GM21515 (cell line): Measurements from ENCODE around the gene UBN1.

ENCODE experiments used
- ATAC-seq: cut with Tn5 transposase; IDR thresholded peaks from one replicate; pipeline ENCODE4 v1.9.1; 2021; ENCODE audit not compliant: unreplicated experiment

Gene UBN1

DNA sequence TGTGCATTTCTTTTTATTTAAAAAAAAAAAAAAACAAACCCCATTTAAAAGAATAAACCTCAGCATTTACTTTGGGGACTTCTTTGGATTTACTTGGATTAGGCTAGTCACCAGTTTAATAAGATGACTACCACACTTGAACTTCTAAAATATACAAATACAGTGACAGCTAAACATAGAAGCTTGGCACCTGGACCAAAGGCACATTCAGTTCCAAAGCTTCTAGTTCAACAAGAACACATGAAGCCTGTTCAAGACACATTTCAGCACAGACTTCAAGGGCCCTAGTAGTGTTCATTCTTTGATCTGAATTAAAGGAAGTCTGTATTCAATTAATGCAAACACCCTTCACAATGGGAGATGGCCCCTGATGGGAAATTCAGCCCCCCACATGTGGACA lies 33.2 kb upstream of the UBN1 start:
- no peak for ATAC-seq

GRCh38 chr16:4814542-4815173 lies 32.6 kb upstream of the UBN1 start:
- ATAC-seq, result no peak

DNA sequence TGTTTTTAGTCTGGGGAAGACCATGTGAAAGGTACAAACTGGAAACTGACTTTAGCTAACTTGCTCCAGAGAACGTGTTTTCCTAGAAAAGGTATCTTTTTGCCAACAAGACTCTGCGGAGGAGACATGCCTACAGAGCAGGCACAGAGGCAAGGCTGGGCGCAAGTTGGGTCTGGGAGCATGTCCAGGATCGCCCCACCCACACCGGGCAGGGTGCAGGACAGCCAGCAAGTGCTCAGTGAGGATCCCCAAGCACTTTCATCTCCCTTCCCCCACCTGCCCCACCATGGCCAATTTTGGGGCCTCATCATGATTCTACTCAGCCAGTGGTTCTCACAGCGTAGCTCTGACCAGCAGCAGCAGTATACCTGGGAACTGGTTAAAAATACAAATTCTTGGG lies 26.6 kb upstream of the UBN1 start:
- no peak for ATAC-seq

DNA sequence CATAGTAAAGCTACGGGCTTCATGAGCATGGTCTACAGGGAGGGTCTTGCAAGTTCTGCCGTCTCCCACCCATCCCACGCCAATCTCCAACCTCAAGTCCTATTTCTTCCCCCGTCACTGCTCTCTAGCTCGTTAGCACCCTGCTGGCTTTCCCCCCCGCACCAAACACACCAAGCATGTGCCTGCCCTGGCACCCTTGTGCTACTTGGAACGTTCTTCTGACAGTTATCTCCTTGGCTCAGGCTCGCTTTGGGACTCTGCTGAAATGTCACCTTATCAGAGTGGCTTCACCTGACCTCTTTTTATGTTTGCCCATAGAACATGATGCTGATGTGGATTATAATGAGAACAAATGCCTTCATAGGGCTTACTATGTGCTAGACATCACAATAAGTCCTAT lies 22.1 kb upstream of the UBN1 start:
- no peak for ATAC-seq

DNA sequence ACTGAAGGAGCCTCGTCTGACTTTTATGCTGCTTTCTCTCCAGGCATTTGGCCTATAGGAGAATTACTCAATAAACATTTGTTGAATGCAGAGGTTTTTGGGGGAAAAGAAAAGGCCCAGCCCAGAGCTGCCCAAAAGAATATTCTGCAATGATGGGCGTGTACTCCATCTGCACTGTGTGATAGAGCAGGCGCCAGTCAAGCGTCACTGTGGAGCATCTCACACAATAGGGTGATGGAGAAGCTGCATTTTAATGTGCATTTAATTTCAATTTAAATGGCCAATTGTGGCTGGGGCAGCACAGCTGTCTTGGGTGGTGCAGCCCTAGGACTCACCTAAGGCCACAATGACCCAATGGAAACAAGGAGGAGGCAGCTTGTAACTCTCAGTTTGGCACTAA lies 20.8 kb upstream of the UBN1 start:
- no peak for ATAC-seq

DNA sequence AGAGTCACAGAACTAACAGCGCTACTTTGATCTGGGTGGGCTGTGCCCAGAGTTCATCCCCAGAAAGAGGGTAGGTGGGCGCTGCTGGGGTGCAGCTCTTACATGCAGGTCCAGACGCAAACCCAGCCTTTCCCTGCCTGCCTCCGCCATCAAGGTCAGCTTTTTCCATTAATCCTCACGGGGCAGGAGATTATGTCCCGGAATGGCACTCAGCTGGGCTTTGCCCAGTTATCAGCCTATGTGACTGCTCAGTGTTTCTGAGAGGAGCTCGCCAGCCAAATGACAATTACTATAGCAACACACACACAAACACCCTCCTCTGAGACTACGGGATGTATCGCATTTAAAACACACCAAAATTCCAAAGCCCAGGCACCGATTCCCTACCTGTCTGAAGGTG lies 20.3 kb upstream of the UBN1 start:
- no peak for ATAC-seq

DNA sequence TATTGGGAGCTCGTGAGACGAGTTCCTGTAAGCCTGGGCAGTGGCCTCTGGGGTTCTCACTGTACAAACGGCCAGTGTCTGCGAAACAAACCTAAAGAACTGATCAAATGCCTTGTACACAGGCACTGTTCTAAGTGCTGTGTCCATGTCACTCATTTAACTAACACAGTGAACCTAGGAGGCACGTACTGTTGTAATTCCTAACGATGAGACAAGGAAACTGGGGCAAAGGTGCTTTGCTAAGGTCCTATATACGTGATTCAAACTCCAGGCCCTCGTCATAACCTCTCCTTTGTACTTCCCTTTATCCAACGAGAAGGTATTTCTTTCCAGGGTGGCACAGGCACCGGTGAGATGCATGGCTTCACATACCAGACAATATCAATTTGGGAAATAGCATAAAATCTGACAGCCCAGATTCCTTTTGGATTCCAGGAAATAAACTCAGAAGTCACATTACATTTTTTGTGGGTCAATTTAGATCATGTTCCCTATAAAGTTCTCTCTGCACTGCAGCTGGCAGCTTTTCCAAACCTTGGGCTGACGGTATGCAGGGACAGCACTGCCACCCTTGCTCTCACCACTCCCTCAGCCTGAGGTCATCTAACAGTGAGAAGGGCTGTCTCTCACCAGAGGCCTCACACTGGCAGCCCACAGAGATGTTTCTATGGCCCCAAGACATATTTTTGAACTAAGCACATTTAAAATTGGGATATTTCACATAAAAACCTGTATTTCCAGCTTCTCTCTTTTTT lies 18.5 kb upstream of the UBN1 start:
- no peak for ATAC-seq

GRCh38 chr16:4830408-4830807 lies 16.9 kb upstream of the UBN1 start:
- ATAC-seq, result no peak

DNA sequence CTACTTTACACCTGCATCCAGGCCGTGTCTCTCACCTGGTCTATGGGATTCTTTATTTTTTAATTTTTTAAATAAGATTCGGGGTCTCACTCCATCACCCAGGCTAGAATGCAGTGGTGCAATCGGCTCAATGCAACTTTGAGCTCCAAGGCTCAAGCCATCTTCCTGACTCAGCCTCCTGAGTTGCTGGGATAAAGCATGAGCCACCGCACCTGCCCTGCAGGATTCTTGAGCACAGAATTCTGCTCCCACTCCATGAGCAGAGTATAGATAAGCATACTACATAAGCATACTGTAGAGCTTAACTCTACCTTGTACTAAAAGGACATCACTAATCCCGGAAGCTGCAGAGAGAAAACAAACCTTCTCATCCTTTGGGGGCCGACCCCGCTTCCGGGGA lies 15.7 kb upstream of the UBN1 start:
- no peak for ATAC-seq

- ATAC-seq, result no peak
Measured at GRCh38 chr16:4832698-4833343, 14.5 kb upstream of the UBN1 start.

DNA sequence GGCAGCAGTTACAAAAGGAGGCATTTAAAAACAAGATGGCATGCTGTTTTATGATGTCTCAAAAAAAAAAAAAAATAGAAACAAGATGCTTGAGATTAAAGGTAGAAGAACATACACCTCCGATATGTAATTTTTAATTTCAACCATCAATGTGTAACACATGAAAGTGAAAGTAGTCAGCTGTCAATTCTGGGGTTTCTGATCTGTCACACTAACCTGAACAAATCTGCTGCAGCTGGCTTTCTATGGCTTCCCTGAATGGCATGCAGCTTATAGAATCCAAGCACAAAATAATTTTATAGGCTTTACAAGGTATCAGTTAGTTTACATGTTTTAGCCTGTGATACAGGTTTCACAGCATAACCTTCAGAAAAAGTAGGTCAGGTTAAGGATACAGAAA lies 13.7 kb upstream of the UBN1 start:
- ATAC-seq, result no peak

GRCh38 chr16:4836727-4837126 lies 10.6 kb upstream of the UBN1 start:
- ATAC-seq, result no peak

DNA sequence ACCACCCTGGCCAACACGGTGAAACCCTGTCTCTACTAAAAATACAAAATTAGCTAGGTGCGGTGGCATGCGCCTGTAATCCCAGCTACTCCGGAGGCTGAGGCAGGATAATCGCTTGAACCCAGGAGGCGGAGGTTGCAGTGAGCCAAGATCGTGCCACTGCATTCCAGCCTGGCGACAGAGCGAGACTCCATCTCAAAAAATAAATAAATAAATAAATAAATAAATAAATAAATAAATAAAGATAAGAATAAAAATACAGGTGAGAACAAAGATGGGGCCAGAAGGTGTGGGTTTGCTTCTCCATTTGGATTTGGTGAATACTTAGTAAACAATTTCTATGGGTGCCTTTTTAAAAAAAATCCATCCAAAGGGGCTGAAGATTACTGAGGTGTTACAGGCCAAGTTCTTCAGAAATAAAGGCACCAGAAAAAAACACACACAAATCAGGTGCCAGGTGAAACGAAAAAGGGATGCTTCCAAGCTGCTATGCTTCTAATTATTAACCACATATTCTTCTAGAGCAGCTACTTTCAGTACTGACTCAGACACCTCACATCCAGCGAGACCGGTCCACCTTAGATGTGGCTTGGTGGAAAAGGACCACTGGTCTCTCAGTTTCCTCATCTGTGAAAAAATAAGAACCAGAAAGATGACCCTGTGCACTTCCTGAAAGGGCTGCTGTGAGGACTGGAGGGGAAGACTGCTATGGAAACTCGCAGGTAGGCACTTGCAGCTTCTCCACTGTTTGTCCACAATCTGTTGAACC lies 9.4 kb upstream of the UBN1 start:
- ATAC-seq, result peak; percentile 45

DNA sequence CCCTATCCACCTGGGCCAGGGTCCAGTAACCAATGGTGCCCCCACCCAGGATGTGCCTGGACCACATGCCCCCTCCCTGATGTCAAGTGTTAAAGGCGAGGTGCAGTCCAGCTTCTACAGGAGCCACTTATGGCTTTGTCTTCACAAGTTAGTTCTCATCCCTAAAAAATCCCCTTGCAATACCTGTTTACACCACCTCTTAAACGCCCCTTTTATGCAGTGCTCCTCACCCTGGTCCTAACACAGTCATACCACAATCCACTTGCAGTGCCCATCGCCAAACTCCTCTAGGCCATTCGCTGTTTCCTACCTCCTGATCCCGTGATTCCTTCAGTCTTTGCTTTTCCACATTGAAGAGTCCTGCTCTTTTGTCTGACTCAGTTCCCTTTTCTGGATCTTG lies 7.3 kb upstream of the UBN1 start:
- no peak for ATAC-seq

GRCh38 chr16:4840984-4841383 lies 6.3 kb upstream of the UBN1 start:
- no peak for ATAC-seq

DNA sequence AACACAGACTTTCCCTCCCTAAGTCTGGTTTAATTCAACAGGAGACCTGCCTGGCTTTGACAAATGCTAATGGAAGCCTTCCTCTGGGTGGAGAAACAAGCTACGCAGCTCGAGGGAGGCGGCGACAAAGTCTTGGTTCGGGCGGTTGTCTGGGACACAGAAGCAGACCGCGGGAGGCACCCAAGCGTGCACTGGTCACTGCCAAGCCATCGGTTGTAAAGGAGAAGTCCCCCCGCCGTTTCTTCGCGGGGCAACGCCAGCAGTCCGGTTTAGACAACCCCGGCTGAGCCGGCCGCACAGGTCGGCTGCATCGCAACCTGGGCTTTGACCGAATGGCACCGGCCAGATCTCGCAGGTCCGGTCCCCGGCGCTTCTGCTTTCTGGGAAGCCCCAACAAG lies 779 bp upstream of the UBN1 start:
- ATAC-seq, result peak; percentile 20

GRCh38 chr16:4847774-4848587 lies 700 bp downstream of the UBN1 start:
- peak; percentile 27 for ATAC-seq

DNA sequence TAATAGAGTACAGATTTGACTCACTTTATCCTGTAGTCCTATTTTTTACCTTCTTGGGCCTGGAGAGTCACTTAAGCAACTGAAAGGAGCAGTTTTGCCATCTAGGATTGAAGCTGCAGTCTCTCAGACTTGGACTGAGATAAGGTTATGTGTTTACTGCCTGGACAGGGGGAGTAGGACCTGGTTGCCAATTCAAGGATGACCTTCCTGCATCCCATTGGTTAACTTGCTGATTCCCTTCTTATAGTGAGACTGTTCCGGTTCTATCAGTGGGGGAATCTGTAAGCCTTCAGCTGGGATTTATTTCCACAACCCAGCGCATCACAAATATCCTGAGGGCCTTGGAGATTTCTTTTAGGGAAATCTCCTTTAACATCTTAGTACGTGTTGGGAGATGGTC lies 2.9 kb downstream of the UBN1 start:
- ATAC-seq, result no peak

GRCh38 chr16:4852221-4852872 lies 5.1 kb downstream of the UBN1 start:
- no peak for ATAC-seq

- no peak for ATAC-seq
Measured at GRCh38 chr16:4855371-4855770, 8.1 kb downstream of the UBN1 start.
